ENCODE measurements around the gene RPH3AL.
"Not testable (repeated sequence)": the region's sequence is repeated elsewhere in the genome, so short reads cannot be mapped to it uniquely, and the experiment has no call there.

Gene RPH3AL

DNA sequence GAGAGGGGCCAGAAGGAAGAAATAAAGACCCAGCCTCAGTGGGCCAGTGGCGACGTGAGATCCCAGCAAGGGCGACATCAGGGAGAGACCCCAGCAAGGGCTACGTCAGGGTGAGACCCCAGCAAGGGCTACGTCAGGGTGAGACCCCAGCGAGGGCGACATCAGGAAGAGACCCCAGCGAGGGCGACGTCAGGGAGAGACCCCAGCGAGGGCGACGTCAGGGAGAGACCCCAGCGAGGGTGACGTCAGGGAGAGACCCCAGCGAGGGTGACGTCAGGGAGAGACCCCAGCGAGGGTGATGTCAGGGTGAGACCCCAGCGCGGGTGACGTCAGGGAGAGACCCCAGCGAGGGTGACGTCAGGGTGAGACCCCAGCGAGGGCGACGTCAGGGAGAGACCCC, 79.8 kb downstream of the RPH3AL start:
- not testable (repeated sequence) for H3K18ac ChIP-seq (ENCODE audit: low read length); H2BK15ac ChIP-seq (replicated peaks; ENCODE audit: low read depth); H3K4me1 ChIP-seq (ENCODE audit: control insufficient read depth, low read depth, low read length); H3K4me3 ChIP-seq (ENCODE audit: low read length); H3K27ac ChIP-seq (ENCODE audit: low read depth, low read length); H3K23ac ChIP-seq (ENCODE audit: low read length); H3K36me3 ChIP-seq (ENCODE audit: control insufficient read depth, insufficient read depth, low read length); H3K4me2 ChIP-seq (ENCODE audit: low read length); H3K79me2 ChIP-seq (ENCODE audit: control insufficient read depth, insufficient read depth, low read length); H3K56ac ChIP-seq (ENCODE audit: low read length); H3K9ac ChIP-seq (ENCODE audit: low read length); H2AK5ac ChIP-seq (ENCODE audit: low read length); H4K8ac ChIP-seq (ENCODE audit: low read depth, low read length); H2BK5ac ChIP-seq (ENCODE audit: low read length); H3K4ac ChIP-seq (ENCODE audit: low read depth, low read length); DNase-seq; H3K79me1 ChIP-seq (ENCODE audit: low read length); H3K27me3 ChIP-seq (ENCODE audit: insufficient read depth, low read length, poor library complexity); H2BK120ac ChIP-seq (ENCODE audit: low read depth, low read length); H4K5ac ChIP-seq (ENCODE audit: low read length)
- whole genome bisulfite sequencing (ENCODE audit: extremely low coverage, insufficient coverage, low lambda C conversion rate), result no CpG with 5 or more reads among the region's 26 CpGs

DNA sequence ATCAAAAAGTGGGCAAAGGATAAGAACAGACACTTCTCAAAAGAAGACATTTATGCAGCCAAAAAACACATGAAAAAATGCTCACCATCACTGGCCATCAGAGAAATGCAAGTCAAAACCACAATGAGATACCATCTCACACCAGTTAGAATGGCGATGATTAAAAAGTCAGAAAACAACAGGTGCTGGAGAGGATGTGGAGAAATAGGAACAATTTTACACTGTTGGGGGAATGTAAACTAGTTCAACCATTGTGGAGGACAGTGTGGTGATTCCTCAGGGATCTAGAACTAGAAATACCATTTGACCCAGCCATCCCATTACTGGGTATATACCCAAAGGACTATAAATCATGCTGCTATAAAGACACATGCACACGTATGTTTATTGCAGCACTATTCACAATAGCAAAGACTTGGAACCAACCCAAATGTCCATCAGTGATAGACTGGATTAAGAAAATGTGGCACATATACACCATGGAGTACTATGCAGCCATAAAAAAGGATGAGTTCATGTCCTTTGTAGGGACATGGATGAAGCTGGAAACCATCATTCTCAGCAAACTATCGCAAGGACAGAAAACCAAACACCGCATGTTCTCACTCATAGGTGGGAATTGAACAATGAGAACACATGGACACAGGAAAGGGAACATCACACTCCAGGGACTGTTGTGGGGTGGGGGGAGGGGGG, 80.5 kb downstream of the RPH3AL start:
- H3K56ac ChIP-seq (ENCODE audit: low read length); H2AK5ac ChIP-seq (ENCODE audit: low read length); H3K36me3 ChIP-seq (ENCODE audit: control insufficient read depth, insufficient read depth, low read length); H3K4me2 ChIP-seq (ENCODE audit: low read length); H3K27me3 ChIP-seq (ENCODE audit: insufficient read depth, low read length, poor library complexity); H3K9ac ChIP-seq (ENCODE audit: low read length); H3K27ac ChIP-seq (ENCODE audit: low read depth, low read length); H4K5ac ChIP-seq (ENCODE audit: low read length); H3K79me2 ChIP-seq (ENCODE audit: control insufficient read depth, insufficient read depth, low read length); H3K4ac ChIP-seq (ENCODE audit: low read depth, low read length); H2BK15ac ChIP-seq (replicated peaks; ENCODE audit: low read depth); H3K4me1 ChIP-seq (ENCODE audit: control insufficient read depth, low read depth, low read length); H3K4me3 ChIP-seq (ENCODE audit: low read length); H2BK5ac ChIP-seq (ENCODE audit: low read length); H2BK120ac ChIP-seq (ENCODE audit: low read depth, low read length); DNase-seq; H3K23ac ChIP-seq (ENCODE audit: low read length); H4K8ac ChIP-seq (ENCODE audit: low read depth, low read length); H3K79me1 ChIP-seq (ENCODE audit: low read length); H3K18ac ChIP-seq (ENCODE audit: low read length): not testable (repeated sequence)
- no CpG with 5 or more reads among the region's 4 CpGs for WGBS (ENCODE audit: extremely low coverage, insufficient coverage, low lambda C conversion rate)

- Histone ChIP-seq H3K4me3 (ENCODE audit: low read length) (no peak overlapping the region), H3K9ac (ENCODE audit: low read length) (no peak overlapping the region), H2BK5ac (ENCODE audit: low read length) (no peak overlapping the region), H4K5ac (ENCODE audit: low read length) (no peak overlapping the region), H3K36me3 (ENCODE audit: control insufficient read depth, insufficient read depth, low read length) (no peaks in the 10 kb centered on the region), H2BK15ac (replicated peaks; ENCODE audit: low read depth) (no peak overlapping the region), H3K27me3 (ENCODE audit: insufficient read depth, low read length, poor library complexity) (no peaks in the 10 kb centered on the region), H3K27ac (ENCODE audit: low read depth, low read length) (no peak overlapping the region), H3K18ac (ENCODE audit: low read length) (no peak overlapping the region), H4K8ac (ENCODE audit: low read depth, low read length) (no peak overlapping the region), H2BK120ac (ENCODE audit: low read depth, low read length) (no peak overlapping the region), H3K56ac (ENCODE audit: low read length) (no peak overlapping the region), H3K4ac (ENCODE audit: low read depth, low read length) (no peak overlapping the region), H3K4me1 (ENCODE audit: control insufficient read depth, low read depth, low read length) (no peaks in the 10 kb centered on the region), H2AK5ac (ENCODE audit: low read length) (no peak overlapping the region), H3K79me1 (ENCODE audit: low read length) (no peaks in the 10 kb centered on the region), H3K4me2 (ENCODE audit: low read length) (no peak overlapping the region), H3K79me2 (ENCODE audit: control insufficient read depth, insufficient read depth, low read length) (no peaks in the 10 kb centered on the region), H3K23ac (ENCODE audit: low read length) (no peak overlapping the region)
- WGBS (ENCODE audit: extremely low coverage, insufficient coverage, low lambda C conversion rate), result no CpG with 5 or more reads among the region's 27 CpGs
- DNase-seq, result no peak
Measured at GRCh38 chr17:269616-270514, 82.7 kb downstream of the RPH3AL start.

- no CpG with 5 or more reads among the region's 31 CpGs for WGBS (ENCODE audit: extremely low coverage, insufficient coverage, low lambda C conversion rate)
Measured at GRCh38 chr17:266701-267667, 85.6 kb downstream of the RPH3AL start.

DNA sequence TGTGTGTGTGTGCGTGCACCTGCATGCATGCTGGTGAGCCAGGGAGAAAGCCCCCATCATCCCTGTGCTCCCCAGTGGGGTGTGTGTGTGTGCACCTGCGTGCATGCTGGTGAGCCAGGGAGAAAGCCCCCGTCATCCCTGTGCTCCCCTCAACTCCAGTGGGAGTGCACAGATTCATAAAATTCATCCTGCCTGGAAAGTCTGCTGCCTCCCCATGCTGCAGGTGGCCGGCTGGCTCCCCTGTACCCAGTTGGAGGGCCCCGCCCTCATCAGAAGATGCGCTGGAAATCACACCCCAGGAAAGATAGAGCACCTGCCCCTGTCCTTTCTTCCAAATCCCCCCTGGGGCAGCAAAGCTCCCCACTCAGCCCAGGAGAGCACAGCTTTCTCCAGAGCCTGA, 86.4 kb downstream of the RPH3AL start:
- Histone ChIP-seq H2BK5ac (ENCODE audit: low read length) (no peak overlapping the region), H3K9ac (ENCODE audit: low read length) (no peak overlapping the region), H2AK5ac (ENCODE audit: low read length) (no peak overlapping the region), H3K27me3 (ENCODE audit: insufficient read depth, low read length, poor library complexity) (no peaks in the 10 kb centered on the region), H3K79me2 (ENCODE audit: control insufficient read depth, insufficient read depth, low read length) (no peaks in the 10 kb centered on the region), H3K36me3 (ENCODE audit: control insufficient read depth, insufficient read depth, low read length) (no peaks in the 10 kb centered on the region), H3K79me1 (ENCODE audit: low read length) (no peaks in the 10 kb centered on the region), H3K56ac (ENCODE audit: low read length) (no peak overlapping the region), H3K4me1 (ENCODE audit: control insufficient read depth, low read depth, low read length) (no peaks in the 10 kb centered on the region), H4K5ac (ENCODE audit: low read length) (no peak overlapping the region), H3K23ac (ENCODE audit: low read length) (no peak overlapping the region), H2BK15ac (replicated peaks; ENCODE audit: low read depth) (no peak overlapping the region), H3K27ac (ENCODE audit: low read depth, low read length) (no peak overlapping the region), H3K4me3 (ENCODE audit: low read length) (no peak overlapping the region), H3K4ac (ENCODE audit: low read depth, low read length) (no peak overlapping the region), H3K18ac (ENCODE audit: low read length) (no peak overlapping the region), H3K4me2 (ENCODE audit: low read length) (no peak overlapping the region), H2BK120ac (ENCODE audit: low read depth, low read length) (no peak overlapping the region), H4K8ac (ENCODE audit: low read depth, low read length) (no peak overlapping the region)
- WGBS (ENCODE audit: extremely low coverage, insufficient coverage, low lambda C conversion rate), result no CpG with 5 or more reads among the region's 6 CpGs
- no peak for DNase-seq

More at GRCh38 chr17:266701-267667, 85.6 kb downstream of the RPH3AL start:
- H3K18ac ChIP-seq (ENCODE audit: low read length), result no peak overlapping the region
- H4K8ac ChIP-seq (ENCODE audit: low read depth, low read length), result no peak overlapping the region
- H3K79me1 ChIP-seq (ENCODE audit: low read length), result no peaks in the 10 kb centered on the region
- H3K27ac ChIP-seq (ENCODE audit: low read depth, low read length), result no peak overlapping the region
- no peak overlapping the region for H3K4me3 ChIP-seq (ENCODE audit: low read length)
- H3K36me3 ChIP-seq (ENCODE audit: control insufficient read depth, insufficient read depth, low read length), result no peaks in the 10 kb centered on the region
- H4K5ac ChIP-seq (ENCODE audit: low read length), result no peak overlapping the region
- H2BK120ac ChIP-seq (ENCODE audit: low read depth, low read length), result no peak overlapping the region
- H3K79me2 ChIP-seq (ENCODE audit: control insufficient read depth, insufficient read depth, low read length), result no peaks in the 10 kb centered on the region
- H2BK5ac ChIP-seq (ENCODE audit: low read length), result no peak overlapping the region
- H3K4me1 ChIP-seq (ENCODE audit: control insufficient read depth, low read depth, low read length), result no peaks in the 10 kb centered on the region
- no peak overlapping the region for H3K4me2 ChIP-seq (ENCODE audit: low read length)
- H3K23ac ChIP-seq (ENCODE audit: low read length), result no peak overlapping the region
- H2BK15ac ChIP-seq (replicated peaks; ENCODE audit: low read depth), result no peak overlapping the region
- H2AK5ac ChIP-seq (ENCODE audit: low read length), result no peak overlapping the region
- no peak for DNase-seq
- H3K4ac ChIP-seq (ENCODE audit: low read depth, low read length), result no peak overlapping the region
- no peak overlapping the region for H3K9ac ChIP-seq (ENCODE audit: low read length)
- H3K27me3 ChIP-seq (ENCODE audit: insufficient read depth, low read length, poor library complexity), result no peaks in the 10 kb centered on the region
- no peak overlapping the region for H3K56ac ChIP-seq (ENCODE audit: low read length)
